ENCODE measurements around the gene CD2AP. TPM values are rescaled to one million over a fixed set of nuclear protein-coding genes. Genes with fewer than 3 reads are reported as not detected.
"Not testable (repeated sequence)": the region's sequence is repeated elsewhere in the genome, so short reads cannot be mapped to it uniquely, and the experiment has no call there.

CD2AP gene, protein sequence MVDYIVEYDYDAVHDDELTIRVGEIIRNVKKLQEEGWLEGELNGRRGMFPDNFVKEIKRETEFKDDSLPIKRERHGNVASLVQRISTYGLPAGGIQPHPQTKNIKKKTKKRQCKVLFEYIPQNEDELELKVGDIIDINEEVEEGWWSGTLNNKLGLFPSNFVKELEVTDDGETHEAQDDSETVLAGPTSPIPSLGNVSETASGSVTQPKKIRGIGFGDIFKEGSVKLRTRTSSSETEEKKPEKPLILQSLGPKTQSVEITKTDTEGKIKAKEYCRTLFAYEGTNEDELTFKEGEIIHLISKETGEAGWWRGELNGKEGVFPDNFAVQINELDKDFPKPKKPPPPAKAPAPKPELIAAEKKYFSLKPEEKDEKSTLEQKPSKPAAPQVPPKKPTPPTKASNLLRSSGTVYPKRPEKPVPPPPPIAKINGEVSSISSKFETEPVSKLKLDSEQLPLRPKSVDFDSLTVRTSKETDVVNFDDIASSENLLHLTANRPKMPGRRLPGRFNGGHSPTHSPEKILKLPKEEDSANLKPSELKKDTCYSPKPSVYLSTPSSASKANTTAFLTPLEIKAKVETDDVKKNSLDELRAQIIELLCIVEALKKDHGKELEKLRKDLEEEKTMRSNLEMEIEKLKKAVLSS
- 10 to 100 TPM; 34.4 to 45.3 TPM for total RNA-seq
- total RNA-seq: 62.0 to 84.9 reads per million in 2 donors

DNA sequence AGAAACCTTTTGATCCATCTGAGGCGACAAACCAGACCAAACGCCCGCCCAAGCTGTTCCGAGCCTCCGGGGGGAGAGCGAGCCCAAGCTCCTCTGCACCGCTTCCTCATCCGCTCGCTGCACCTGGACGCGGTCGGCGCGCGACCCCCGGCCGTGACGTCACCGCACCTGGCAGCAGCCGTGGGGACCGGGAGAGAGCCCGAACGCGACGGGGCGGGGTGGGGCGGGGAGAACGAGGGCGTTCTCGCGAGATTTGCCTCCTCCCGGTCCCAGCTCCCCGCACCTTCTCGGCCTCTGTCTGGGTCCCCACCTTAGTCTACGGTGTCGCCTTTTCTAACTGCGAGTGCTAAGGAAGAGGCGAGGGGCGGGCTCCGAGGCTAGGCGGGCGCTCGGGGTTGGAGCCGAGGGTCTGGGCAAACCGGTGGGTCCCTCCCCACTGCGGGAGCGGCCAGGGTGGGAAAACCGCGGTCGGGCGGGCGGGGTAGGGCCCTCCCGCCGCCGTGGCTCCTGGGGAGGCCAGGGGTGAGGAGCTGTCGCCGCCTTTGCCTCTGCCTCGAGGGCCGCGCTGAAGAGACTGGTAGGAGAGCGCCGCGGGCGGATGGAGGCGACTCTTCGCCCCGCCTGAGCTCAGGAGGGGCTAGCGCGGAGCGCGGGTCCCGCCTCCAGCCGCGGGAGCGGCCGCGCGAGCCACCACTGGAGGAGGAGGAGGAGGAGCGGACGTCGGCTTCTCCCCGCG lies at the start of gene CD2AP:
CD2AP (plus strand) TSS at position 293 of the 736 bp plus-strand sequence. CDS start 456 bp downstream, outside the sequence.
- peak; percentile 80 to 92 (median 90) for DNase-seq
- H3K4me3 Mint-ChIP-seq: peak within 1 kb of the TSS; percentile 100
- peak within 1 kb of the TSS; percentile 99 for H3K27ac Mint-ChIP-seq
- no peaks in the 10 kb centered on the region for H3K9me3 ChIP-seq (ENCODE audit: control insufficient read depth, low read length, poor library complexity, severe bottlenecking)
- H3K36me3 Mint-ChIP-seq (ENCODE audit: low read depth): peaks cover 5% of the 10 kb centered on the region
- H3K27me3 Mint-ChIP-seq: no peaks in the 10 kb centered on the region
- ATAC-seq: peak; percentile 88
- peaks cover 34% of the 10 kb centered on the region for H3K4me1 Mint-ChIP-seq

DNA sequence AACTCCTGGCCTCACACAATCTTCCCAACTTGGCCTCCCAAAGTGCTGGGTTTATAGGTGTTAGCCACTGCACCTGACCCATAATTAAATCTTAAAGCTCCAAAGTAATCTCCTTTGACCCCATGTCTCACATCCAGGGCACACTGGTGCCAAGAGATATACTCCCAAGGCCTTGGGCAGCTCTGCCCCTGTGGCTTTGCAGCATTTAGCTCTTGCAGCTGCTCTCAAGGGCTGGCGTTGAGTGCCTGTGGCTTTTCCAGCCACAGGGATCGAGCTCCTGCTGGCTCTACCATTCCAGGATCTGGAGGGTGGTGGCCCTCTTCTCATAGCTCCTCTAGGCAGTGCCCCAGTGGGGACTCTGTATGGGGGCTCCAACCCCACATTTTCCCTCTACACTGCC lies 49.3 kb upstream of the CD2AP start:
- H3K4me3 Mint-ChIP-seq: no peak overlapping the region
- no peak for ATAC-seq
- H3K36me3 Mint-ChIP-seq (ENCODE audit: low read depth): peaks cover 3% of the 10 kb centered on the region
- DNase-seq: no peak
- H3K9me3 ChIP-seq (ENCODE audit: control insufficient read depth, low read length, poor library complexity, severe bottlenecking): no peaks in the 10 kb centered on the region
- H3K27ac Mint-ChIP-seq: no peak overlapping the region
- H3K27me3 Mint-ChIP-seq: no peaks in the 10 kb centered on the region
- no peaks in the 10 kb centered on the region for H3K4me1 Mint-ChIP-seq

DNA sequence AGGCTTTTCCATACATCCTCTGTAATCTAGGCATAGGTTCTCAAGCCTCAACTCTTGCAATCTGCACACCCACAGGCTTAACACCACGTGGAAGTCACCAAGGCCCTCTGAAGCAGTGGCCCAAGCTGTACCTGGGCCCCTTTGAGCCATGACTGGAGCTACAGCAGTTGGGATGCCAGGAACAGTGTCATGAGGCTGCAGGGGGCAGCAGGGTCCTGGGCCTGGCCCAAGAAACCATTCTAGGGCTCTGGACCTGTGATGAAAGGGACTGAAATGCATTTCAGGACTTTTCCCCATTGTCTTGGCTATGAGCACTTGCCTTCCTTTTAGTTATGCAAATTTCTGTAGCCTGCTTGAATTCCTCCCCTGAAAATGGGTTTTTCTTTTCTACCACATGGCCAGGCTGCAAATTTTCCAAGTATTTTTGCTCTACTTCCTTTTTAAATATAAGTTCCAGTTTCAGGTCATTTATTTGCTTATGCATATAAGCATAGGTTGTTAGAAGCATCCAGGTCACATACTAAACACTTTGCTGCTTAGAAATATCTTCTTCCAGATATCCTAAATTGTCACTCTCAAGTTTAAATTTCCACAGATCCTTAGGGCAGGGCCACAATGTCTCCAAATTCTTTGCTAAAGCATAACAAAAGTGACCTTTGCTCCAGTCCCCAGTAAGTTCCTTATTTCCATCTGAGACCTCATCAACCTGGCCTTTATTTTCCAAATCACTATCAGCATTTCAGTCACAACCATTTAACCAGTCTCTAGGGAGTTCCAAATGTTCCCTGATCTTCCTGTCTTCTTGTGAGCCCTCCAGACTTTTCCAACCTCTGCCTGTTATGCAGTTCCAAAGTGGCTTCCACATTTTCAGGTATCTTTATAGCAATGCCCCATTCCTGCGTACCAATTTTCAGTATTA lies 48.6 kb upstream of the CD2AP start:
- no peak overlapping the region for H3K4me3 Mint-ChIP-seq
- no peaks in the 10 kb centered on the region for H3K27me3 Mint-ChIP-seq
- ATAC-seq: no peak
- no peaks in the 10 kb centered on the region for H3K9me3 ChIP-seq (ENCODE audit: control insufficient read depth, low read length, poor library complexity, severe bottlenecking)
- no peaks in the 10 kb centered on the region for H3K4me1 Mint-ChIP-seq
- DNase-seq: no peak
- H3K36me3 Mint-ChIP-seq (ENCODE audit: low read depth): peaks cover 5% of the 10 kb centered on the region
- no peak overlapping the region for H3K27ac Mint-ChIP-seq

DNA sequence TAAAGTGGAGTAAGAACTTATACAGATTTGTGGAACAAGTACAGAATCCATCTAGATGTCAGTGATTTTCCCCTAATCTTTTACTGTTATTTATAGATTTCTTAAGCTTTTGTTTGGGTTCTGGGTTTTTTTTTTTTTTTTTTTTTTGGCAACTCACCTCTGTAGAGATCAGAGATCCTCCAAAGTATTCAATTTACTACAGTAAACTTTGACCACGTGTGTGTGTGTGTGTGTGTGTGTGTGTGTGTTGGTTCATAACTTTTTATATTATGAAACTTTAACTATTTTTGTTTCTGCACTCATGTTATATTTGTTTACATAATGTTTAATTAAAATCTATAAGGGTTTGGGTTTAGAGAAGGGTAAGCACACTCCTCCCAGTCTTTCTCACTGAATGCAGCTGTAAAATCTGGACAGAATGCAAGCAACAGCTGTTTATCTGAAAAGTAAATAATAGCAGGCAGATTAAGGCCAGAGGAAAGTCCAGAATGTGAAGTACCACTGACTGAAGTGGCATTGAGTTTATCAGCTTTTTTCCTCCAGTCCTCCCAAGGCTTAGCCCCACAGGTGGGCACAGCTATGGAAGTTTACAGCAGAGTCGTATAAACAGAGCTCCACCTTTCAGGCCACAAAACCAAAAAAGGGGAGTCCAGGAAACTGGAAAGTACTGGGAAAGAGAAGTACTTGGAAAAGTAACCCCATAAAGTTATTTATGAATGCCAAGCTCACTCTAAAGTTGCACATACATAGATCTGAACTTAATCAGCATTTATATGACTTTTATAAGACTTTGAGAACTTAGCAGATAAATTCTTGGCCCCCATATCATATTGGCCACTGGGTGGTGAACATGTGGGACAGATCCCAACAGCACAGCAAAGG lies 43.0 kb upstream of the CD2AP start:
- no peak for ATAC-seq
- H3K27me3 Mint-ChIP-seq: peaks cover 5% of the 10 kb centered on the region
- no peaks in the 10 kb centered on the region for H3K4me1 Mint-ChIP-seq
- DNase-seq: no peak
- H3K27ac Mint-ChIP-seq: no peak overlapping the region
- H3K4me3 Mint-ChIP-seq: no peak overlapping the region
- peaks cover 5% of the 10 kb centered on the region for H3K36me3 Mint-ChIP-seq (ENCODE audit: low read depth)
- H3K9me3 ChIP-seq (ENCODE audit: control insufficient read depth, low read length, poor library complexity, severe bottlenecking): no peaks in the 10 kb centered on the region

DNA sequence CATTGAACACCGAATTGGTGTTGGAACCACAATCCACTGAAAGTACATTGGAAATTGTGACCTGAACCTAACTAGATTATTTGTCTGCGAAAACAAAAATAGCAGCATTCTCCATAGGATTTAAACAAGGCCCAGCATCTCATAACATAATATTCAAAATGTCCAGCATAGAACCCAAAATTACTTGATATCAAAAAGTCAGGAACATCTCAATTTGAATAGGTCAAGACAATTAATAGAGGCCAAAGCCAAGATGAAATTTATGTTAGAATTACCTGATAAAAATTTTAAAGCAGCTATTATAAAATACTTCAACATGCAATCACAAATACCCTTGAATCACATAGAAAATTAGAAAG lies 42.4 kb upstream of the CD2AP start:
- no peaks in the 10 kb centered on the region for H3K4me1 Mint-ChIP-seq
- no peak overlapping the region for H3K27ac Mint-ChIP-seq
- peaks cover 5% of the 10 kb centered on the region for H3K36me3 Mint-ChIP-seq (ENCODE audit: low read depth)
- H3K9me3 ChIP-seq (ENCODE audit: control insufficient read depth, low read length, poor library complexity, severe bottlenecking): no peaks in the 10 kb centered on the region
- ATAC-seq (no peak), DNase-seq (no peak)
- H3K4me3 Mint-ChIP-seq: no peak overlapping the region
- H3K27me3 Mint-ChIP-seq: peaks cover 5% of the 10 kb centered on the region

DNA sequence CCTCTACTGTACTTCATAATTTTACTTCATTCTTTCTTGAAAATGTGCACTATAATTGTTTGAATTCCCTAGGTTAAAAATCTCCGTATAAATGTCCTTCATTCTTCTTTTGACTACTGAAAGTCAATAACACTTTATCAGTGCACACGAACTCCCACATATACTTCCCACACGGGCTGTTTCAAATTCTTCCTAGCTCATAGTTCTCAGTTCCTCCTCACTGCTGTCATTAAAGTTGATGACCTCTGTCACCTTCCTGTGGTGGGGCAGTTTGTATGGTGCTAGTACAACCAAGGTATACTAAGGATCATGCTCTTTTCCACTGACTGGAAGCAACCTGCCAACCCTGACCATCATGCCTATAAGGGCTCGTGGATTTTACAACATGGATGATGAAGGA lies 40.0 kb upstream of the CD2AP start:
- H3K9me3 ChIP-seq (ENCODE audit: control insufficient read depth, low read length, poor library complexity, severe bottlenecking): no peaks in the 10 kb centered on the region
- Mint-ChIP-seq H3K36me3 (ENCODE audit: low read depth) (peaks cover 2% of the 10 kb centered on the region), H3K27me3 (peaks cover 5% of the 10 kb centered on the region), H3K4me3 (no peak overlapping the region), H3K4me1 (no peaks in the 10 kb centered on the region), H3K27ac (no peak overlapping the region)
- ATAC-seq (no peak), DNase-seq (no peak)

DNA sequence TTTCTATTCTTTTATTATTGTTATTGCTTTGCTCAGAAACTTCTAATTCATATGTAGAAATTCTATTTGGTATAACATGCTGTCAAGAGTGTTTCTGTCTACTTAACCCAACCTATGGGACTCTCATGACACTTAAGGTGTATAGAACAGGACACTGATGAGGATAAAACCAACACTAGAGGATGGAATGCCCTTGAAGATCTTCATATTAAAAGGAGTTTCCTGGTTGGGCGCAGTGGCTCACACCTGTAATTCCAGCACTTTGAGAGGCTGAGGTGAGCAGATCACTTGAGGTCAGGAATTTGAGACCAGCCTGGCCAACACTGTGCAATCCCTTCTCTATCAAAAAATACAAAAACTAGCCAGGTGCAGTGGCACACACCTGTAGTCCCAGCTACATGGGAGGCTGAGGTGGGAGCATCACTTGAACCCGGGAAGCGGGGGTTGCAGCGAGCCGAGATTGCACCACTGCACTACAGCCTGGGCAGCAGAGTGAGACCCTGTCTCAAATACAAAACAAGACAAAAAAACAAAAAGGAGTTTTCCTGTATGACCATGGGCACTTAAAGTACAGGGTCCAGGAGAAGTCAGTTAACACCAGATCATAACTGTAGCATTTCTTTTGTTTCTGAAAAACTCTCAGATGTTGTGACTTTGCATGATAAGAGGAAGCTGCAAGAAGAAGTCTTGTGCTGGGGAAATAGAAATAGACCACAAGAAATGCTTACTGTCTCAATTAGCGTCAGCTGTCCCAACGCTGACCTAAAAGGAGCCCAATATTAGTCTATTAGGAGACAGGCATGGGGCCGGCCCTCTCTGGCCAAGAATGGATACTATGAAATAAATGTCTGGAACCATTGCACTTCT lies 38.9 kb upstream of the CD2AP start:
- H3K27ac Mint-ChIP-seq: no peak overlapping the region
- H3K36me3 Mint-ChIP-seq (ENCODE audit: low read depth): no peaks in the 10 kb centered on the region
- H3K4me1 Mint-ChIP-seq: no peaks in the 10 kb centered on the region
- H3K27me3 Mint-ChIP-seq: peaks cover 5% of the 10 kb centered on the region
- DNase-seq (no peak), ATAC-seq (no peak)
- no peaks in the 10 kb centered on the region for H3K9me3 ChIP-seq (ENCODE audit: control insufficient read depth, low read length, poor library complexity, severe bottlenecking)
- no peak overlapping the region for H3K4me3 Mint-ChIP-seq

DNA sequence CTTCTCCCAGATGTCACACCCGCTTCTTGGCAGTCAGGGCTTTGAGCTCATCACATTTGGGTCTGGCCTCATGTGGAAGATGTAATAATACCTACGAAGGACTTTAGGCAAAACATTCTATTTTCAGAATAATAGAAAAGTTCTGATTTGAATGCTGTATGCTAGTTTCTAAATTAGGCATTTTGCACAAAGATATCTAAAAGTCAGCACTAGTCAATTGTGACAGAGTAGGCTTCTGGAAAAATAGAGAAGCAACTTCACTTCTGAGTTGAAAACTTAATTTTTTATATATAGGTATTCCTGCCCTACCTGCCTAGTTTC lies 38.3 kb upstream of the CD2AP start:
- no peaks in the 10 kb centered on the region for H3K36me3 Mint-ChIP-seq (ENCODE audit: low read depth)
- H3K9me3 ChIP-seq (ENCODE audit: control insufficient read depth, low read length, poor library complexity, severe bottlenecking): no peaks in the 10 kb centered on the region
- no peaks in the 10 kb centered on the region for H3K4me1 Mint-ChIP-seq
- DNase-seq (no peak), ATAC-seq (no peak)
- peaks cover 5% of the 10 kb centered on the region for H3K27me3 Mint-ChIP-seq
- H3K4me3 Mint-ChIP-seq: no peak overlapping the region
- H3K27ac Mint-ChIP-seq: no peak overlapping the region

DNA sequence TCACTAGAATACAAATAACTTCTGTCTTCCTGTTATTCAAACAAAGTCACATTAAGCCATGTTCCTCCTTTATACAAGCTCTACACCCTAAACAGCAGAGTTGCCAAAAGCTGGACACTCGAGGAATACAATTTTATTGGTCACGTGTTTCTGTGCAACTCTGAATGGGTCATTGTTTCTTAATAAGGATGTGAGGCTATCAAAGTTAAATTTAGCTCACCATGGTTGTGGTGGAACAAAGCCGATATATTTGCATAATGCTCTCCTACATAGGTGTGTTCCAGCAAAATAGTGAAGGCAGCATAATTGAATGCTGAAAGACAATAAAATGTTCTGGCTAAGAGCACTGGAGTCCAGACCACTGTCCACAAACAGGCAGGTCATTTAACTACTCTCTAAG lies 36.9 kb upstream of the CD2AP start:
- ATAC-seq (no peak), DNase-seq (no peak)
- H3K9me3 ChIP-seq (ENCODE audit: control insufficient read depth, low read length, poor library complexity, severe bottlenecking): no peaks in the 10 kb centered on the region
- H3K36me3 Mint-ChIP-seq (ENCODE audit: low read depth): no peaks in the 10 kb centered on the region
- H3K27me3 Mint-ChIP-seq: peaks cover 5% of the 10 kb centered on the region
- no peak overlapping the region for H3K27ac Mint-ChIP-seq
- no peaks in the 10 kb centered on the region for H3K4me1 Mint-ChIP-seq
- no peak overlapping the region for H3K4me3 Mint-ChIP-seq

DNA sequence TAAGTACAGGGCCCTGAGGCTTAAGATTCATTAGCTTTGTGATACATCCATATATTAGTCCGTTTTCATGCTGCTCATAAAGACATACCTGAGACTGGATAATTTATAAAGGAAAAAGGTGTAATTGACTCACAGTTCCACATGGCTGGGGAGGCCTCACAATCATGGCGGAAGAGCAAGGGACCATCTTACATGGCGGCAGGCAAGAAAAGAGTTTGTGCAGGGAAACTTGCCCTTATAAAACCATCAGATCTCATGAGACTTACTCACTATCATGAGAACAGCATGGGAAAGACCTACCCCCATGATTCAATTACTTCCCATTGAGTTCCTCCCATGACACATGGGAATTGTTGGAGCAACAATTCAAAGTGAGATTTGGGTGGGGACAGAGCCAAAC lies 32.6 kb upstream of the CD2AP start:
- H3K9me3 ChIP-seq (ENCODE audit: control insufficient read depth, low read length, poor library complexity, severe bottlenecking); DNase-seq; H3K4me3 Mint-ChIP-seq; H3K4me1 Mint-ChIP-seq; H3K27ac Mint-ChIP-seq; ATAC-seq; H3K36me3 Mint-ChIP-seq (ENCODE audit: low read depth); H3K27me3 Mint-ChIP-seq: not testable (repeated sequence)

DNA sequence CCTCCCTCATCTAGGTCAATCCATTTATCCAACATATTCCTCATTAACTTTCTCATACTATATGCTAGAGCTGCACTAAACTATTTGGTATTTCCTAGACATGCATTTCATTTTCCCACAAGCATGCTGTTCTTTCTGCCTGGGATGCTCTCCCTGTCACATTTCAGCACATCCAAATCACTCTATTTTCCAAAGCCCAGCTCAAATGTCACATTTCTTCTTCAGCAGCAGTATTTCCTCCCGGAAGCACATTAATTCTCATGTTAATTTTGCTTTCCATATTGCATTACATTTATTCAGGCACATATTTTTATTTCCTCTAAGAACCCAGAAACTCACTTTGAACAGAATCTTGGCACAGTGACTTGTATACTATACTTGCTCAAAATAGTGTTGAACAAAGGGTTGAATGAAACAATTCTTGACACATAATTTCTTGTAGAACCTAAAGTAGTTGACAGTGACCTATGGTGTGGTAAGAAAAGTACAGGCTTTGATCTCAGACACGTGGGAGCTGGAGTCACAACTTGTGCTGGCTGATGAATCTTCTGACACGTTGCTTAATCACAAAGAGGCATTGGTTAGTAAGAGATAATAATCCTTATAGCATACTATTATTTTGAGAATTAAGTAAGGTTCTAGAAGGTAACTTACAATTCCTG lies 30.8 kb upstream of the CD2AP start:
- Mint-ChIP-seq H3K4me3 (no peak overlapping the region), H3K36me3 (ENCODE audit: low read depth) (no peaks in the 10 kb centered on the region), H3K27me3 (no peaks in the 10 kb centered on the region), H3K27ac (no peak overlapping the region), H3K4me1 (peaks cover 6% of the 10 kb centered on the region)
- no peak for ATAC-seq
- DNase-seq: no peak
- H3K9me3 ChIP-seq (ENCODE audit: control insufficient read depth, low read length, poor library complexity, severe bottlenecking): no peaks in the 10 kb centered on the region
